Ascending aorta (tissue), 2 donors: ENCODE data around the gene EVX2. TPM values are rescaled to one million over a fixed set of nuclear protein-coding genes. Genes with fewer than 3 reads are reported as not detected.

ENCODE experiments used
- DNase-seq, 2 donors: peaks; one replicate each; pipeline ENCODE4 v3.0.0-alpha.2; 2019; ENCODE audit warnings: low spot score in 2 of 2
- H3K27ac ChIP-seq, 2 donors: fragments of 200-600 bp; sonication (generic); one replicate each; pipeline ENCODE4 v1.5.1; 2016 to 2017; ENCODE audit warnings: mild to moderate bottlenecking in 1 of 2
- H3K27me3 ChIP-seq: fragments of 200-600 bp; sonication (generic); one replicate; pipeline ENCODE4 v1.5.1; 2017
- H3K36me3 ChIP-seq, 2 donors: fragments of 200-600 bp; sonication (generic); one replicate each; pipeline ENCODE4 v1.5.1; 2016
- H3K4me1 ChIP-seq, 2 donors: fragments of 200-600 bp; sonication (generic); one replicate each; pipeline ENCODE4 v1.5.1; 2016 to 2017; ENCODE audit warnings: mild to moderate bottlenecking in 1 of 2
- H3K4me3 ChIP-seq, 2 donors: fragments of 200-600 bp; sonication (generic); one replicate each; pipeline ENCODE4 v1.5.1; 2016 to 2017; ENCODE audit warnings: mild to moderate bottlenecking in 1 of 2
- H3K9me3 ChIP-seq, 2 donors: fragments of 200-600 bp; sonication (generic); one replicate each; pipeline ENCODE4 v1.5.1; 2016
- intact Hi-C: fragments of 100-400 bp; cut with DNase I; formaldehyde crosslinking; loops from one replicate; pipeline ENCODE4 v1.15.1; 2023
- total RNA-seq: library from RNA; depleted of rRNA; stranded (reverse); fragments of >200 nt; gene quantifications from one replicate; pipeline ENCODE4 v1.1.0, GENCODE V29; 2016
- TF ChIP-seq, protein P1 (sequence below), 3 experiments: fragments of 200-600 bp in 2 of 3; fragments of 450-650 bp in 1 of 3; sonication (generic) in 2 of 3; IDR thresholded peaks; one replicate each; pipeline ENCODE4 v1.5.1; 2016 to 2019; ENCODE audit warnings: antibody characterized with exemption in 3 of 3, mild to moderate bottlenecking in 1 of 3, moderate library complexity in 1 of 3

The EVX2 gene
- total RNA-seq, 1 donor from 2014 or later = not detected

DNA sequence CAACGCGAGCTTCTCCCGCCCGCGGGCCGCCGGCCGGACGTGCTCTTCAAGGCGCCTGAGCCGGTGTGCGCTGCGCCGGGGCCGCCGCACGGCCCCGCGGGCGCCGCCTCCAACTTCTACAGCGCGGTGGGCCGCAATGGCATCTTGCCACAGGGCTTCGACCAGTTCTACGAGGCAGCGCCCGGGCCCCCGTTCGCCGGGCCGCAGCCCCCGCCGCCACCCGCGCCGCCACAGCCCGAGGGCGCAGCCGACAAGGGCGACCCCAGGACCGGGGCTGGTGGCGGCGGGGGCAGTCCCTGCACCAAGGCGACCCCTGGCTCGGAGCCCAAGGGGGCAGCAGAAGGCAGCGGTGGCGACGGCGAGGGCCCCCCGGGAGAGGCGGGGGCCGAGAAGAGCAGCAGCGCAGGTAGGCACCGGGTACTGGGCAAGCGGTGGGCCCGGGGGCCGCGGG lies 24.0 kb upstream of the EVX2 start:
- H3K9me3 ChIP-seq = no peaks in the 10 kb centered on the region
- no peak overlapping the region for H3K27ac ChIP-seq
- intact Hi-C loops = loop anchor here (10.0 kb wide), 1 partner anchor 923 kb away; the partner anchor contains the start of gene ATP5MC3
- peaks cover 0 to 20% of the 10 kb centered on the region in 2 donors for H3K4me1 ChIP-seq
- no peak for DNase-seq
- no peaks in the 10 kb centered on the region for H3K36me3 ChIP-seq
- peak overlapping the region; percentile 3 to 34 for H3K4me3 ChIP-seq
- H3K27me3 ChIP-seq = peaks cover 66% of the 10 kb centered on the region
- TF ChIP-seq, protein P1, sequence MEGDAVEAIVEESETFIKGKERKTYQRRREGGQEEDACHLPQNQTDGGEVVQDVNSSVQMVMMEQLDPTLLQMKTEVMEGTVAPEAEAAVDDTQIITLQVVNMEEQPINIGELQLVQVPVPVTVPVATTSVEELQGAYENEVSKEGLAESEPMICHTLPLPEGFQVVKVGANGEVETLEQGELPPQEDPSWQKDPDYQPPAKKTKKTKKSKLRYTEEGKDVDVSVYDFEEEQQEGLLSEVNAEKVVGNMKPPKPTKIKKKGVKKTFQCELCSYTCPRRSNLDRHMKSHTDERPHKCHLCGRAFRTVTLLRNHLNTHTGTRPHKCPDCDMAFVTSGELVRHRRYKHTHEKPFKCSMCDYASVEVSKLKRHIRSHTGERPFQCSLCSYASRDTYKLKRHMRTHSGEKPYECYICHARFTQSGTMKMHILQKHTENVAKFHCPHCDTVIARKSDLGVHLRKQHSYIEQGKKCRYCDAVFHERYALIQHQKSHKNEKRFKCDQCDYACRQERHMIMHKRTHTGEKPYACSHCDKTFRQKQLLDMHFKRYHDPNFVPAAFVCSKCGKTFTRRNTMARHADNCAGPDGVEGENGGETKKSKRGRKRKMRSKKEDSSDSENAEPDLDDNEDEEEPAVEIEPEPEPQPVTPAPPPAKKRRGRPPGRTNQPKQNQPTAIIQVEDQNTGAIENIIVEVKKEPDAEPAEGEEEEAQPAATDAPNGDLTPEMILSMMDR (IDR thresholded peaks at IDR 0.05) = no peak

DNA sequence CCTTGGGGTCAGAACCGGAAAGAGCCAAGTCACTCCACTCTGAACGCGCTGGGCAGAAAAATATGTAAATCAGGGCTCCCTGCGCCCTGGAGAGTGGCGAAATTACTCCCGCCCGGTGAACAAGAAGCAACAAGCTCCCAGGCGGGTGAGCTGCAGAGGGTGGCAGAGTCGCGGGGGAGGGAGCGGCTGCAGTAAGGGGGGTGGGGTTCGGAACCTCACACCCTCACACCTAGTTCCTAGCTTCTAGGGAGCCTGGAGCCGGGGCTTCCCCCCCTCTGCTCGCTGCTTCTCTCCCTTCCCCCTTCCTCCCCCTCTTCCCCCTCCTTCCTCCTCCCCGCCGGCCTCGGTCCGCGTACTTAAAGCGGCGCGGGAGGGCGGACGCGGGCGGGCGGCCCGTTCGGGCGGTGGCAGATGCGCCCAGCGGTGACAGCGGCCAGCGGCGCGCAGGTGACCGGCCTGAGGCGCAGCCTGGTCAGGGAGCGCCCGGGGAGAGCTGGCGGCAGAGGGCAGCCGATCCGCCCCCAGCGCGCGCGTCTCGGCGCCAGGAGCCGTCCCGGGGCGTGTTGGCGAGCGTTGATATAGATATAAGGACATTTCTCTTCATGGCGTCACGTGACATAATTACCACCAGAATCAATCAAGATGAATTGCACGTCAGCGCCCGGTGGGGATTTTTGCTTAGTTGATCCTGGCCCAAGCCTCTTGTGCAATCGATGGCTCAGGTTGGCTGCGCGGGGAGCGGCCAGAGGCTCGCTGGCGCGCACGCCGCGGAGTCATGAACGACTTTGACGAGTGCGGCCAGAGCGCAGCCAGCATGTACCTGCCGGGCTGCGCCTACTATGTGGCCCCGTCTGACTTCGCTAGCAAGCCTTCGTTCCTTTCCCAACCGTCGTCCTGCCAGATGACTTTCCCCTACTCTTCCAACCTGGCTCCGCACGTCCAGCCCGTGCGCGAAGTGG lies 23.1 kb upstream of the EVX2 start, which contains the start of gene HOXD11:
Gene HOXD11, plus strand, starts transcription at position 700 of the 959 bp plus-strand sequence. Its CDS starts 76 bp downstream, at position 776.
- peaks cover 0 to 20% of the 10 kb centered on the region in 2 donors for H3K4me1 ChIP-seq
- TF ChIP-seq, protein P1 (IDR thresholded peaks at IDR 0.05) = no peak
- H3K36me3 ChIP-seq = no peaks in the 10 kb centered on the region
- DNase-seq = peak in 1 of 2 donors; percentile 63
- H3K27ac ChIP-seq = no peak within 1 kb of the TSS
- peaks cover 60% of the 10 kb centered on the region for H3K27me3 ChIP-seq
- no peaks in the 10 kb centered on the region for H3K9me3 ChIP-seq
- intact Hi-C loops = loop anchor here (10.0 kb wide), 1 partner anchor 922 kb away; the partner anchor contains the start of gene ATP5MC3
- H3K4me3 ChIP-seq = peak within 1 kb of the TSS; percentile 34 to 52

DNA sequence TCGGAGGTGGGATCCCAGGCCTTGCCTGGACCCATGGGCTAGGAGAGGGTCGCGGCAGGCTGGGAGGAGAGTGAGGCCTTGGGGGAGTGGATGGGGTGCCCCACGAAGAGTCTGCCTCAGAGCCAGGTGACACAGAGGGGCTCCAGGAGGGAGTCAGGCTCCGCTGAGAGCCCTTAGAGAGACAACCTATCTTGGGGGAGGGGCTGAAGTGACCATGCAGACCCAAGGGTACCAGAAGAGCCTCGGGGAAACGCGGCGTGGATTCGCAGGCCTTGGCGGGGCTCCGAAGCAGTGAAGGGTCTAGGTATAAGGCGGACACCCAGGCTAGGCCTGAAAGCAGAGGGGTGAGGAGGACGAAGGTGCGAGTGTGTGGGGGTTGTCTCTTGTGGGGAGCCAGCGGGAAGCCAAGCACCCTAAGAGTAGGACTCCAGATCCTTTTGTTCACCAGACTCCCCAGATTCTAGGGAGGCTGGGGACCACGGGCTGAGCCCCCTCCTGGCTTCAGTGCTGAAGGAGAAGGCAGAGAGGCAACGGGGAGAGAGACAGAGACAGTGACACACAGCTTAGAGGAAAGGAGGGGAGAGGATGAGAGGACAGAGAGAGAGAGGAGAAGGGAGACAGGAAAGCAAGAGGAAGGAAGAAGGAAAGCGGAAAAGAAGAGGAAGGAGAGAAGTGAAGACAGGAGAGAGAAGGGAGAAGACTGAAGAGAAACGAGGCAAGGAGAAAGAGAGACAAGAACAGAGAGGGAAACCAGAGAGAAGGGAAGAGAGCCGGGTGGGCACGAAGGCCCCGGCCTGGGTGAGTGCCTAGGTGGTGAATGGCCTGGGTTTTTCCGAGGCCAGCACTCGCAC lies 22.2 kb upstream of the EVX2 start:
- H3K9me3 ChIP-seq = no peaks in the 10 kb centered on the region
- H3K36me3 ChIP-seq = no peaks in the 10 kb centered on the region
- TF ChIP-seq, protein P1 (IDR thresholded peaks at IDR 0.05) = no peak
- intact Hi-C loops = loop anchor here (10.0 kb wide), 1 partner anchor 921 kb away; the partner anchor contains the start of gene ATP5MC3
- DNase-seq = peak in 1 of 2 donors; percentile 52
- H3K4me3 ChIP-seq = no peak overlapping the region
- peaks cover 59% of the 10 kb centered on the region for H3K27me3 ChIP-seq
- H3K4me1 ChIP-seq = peaks cover 0 to 20% of the 10 kb centered on the region in 2 donors
- no peak overlapping the region for H3K27ac ChIP-seq

DNA sequence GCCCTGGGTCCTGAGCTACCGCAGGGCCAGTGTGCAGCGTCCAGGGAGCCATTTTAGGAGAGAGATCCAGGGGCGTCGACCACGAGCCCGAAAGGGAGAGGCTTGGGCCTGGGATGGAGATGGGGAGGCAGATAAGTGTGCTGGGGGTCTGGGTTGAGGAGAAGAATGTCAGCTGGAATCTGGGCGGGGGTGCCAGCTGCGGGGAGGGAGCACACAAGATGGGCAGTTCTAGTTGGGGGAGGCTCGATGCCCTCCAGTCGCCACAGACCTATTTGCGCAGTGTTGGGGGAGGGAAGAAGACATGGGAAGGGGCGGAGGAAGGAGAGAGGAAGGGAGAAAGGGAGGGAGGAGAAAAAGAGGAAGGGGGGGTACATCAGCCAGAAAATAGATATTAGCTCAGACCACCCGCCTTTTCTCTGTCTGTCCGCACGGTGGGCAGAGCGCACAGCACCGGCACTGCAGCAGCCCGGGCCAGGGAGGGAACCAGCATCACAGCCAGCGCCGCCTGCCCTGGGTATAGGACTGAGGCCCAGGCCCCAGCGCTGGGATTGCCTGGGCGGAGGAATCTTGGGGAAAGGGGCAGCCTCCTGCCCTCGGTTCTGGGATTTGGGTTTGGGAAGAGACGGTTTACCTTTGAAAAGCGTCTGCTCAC lies 21.4 kb upstream of the EVX2 start:
- DNase-seq = peak in 1 of 2 donors; percentile 55
- TF ChIP-seq, protein P1 (IDR thresholded peaks at IDR 0.05) = no peak
- Histone ChIP-seq H3K27me3 (peaks cover 58% of the 10 kb centered on the region), H3K4me1 (peaks cover 0 to 20% of the 10 kb centered on the region in 2 donors), H3K4me3 (peak overlapping the region in 1 of 2 donors; percentile 3), H3K36me3 (no peaks in the 10 kb centered on the region), H3K9me3 (no peaks in the 10 kb centered on the region), H3K27ac (no peak overlapping the region)
- intact Hi-C loops = loop anchor here (10.0 kb wide), 1 partner anchor 920 kb away; the partner anchor contains the start of gene ATP5MC3
